ENCODE data around the gene NCOA3.
"Not testable (repeated sequence)": the region's sequence is repeated elsewhere in the genome, so short reads cannot be mapped to it uniquely, and the experiment has no call there.

NCOA3 gene

DNA sequence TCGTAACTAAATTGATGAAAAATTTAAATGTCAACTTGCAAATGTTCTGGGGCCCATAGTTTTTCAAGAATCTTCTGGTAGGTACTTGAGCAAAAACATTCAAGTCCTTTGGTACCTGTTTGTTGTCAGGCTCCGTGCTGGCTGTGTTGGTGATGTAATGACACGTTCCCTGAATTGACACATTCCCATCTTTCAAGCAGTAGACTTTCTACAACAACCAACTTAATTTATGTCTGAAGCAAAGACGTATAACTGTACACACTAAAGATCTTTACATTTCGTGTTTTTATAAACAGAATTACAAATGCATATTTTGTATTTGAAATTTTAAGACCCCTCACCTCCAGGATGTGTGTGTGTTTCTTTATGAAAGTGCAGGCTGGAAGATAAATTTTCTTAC lies 49.5 kb downstream of the NCOA3 start:
- in situ Hi-C loops (cut with MboI; ENCODE audit: low pct_unique_long_range_greater_than_20kb, low sequenced_read_pairs, unreplicated experiment): no loop called here

DNA sequence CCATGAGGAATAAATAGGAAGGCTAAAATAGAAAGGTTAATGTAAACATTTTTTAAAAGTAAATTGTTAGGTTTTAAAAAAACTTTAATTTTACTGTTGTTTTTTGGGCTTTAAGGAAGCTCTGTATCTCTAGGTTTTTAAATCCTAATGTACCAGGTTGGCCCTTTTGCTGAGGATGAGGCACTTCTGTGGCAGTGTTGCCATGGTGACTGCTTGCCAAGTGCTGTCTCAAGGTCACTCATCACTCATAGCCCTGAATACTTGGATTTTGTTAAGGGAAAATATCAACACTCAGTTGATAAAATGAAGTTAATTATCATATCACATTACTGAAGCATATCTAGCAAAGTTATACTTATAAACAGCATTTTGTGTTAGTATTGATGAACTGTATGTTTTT lies 50.2 kb downstream of the NCOA3 start:
- DNase-seq (ENCODE audit: low spot score): no peak
- TF ChIP-seq, protein P1, sequence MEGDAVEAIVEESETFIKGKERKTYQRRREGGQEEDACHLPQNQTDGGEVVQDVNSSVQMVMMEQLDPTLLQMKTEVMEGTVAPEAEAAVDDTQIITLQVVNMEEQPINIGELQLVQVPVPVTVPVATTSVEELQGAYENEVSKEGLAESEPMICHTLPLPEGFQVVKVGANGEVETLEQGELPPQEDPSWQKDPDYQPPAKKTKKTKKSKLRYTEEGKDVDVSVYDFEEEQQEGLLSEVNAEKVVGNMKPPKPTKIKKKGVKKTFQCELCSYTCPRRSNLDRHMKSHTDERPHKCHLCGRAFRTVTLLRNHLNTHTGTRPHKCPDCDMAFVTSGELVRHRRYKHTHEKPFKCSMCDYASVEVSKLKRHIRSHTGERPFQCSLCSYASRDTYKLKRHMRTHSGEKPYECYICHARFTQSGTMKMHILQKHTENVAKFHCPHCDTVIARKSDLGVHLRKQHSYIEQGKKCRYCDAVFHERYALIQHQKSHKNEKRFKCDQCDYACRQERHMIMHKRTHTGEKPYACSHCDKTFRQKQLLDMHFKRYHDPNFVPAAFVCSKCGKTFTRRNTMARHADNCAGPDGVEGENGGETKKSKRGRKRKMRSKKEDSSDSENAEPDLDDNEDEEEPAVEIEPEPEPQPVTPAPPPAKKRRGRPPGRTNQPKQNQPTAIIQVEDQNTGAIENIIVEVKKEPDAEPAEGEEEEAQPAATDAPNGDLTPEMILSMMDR (IDR thresholded peaks at IDR 0.05; ENCODE audit: extremely low read depth, insufficient read depth, missing control alignments): no peak
- in situ Hi-C loops (cut with MboI; ENCODE audit: low pct_unique_long_range_greater_than_20kb, low sequenced_read_pairs, unreplicated experiment): no loop called here

More for the DNA sequence above, 49.5 kb downstream of the NCOA3 start:
- TF ChIP-seq, protein P1 (IDR thresholded peaks at IDR 0.05; ENCODE audit: extremely low read depth, insufficient read depth, missing control alignments): no peak
- DNase-seq (ENCODE audit: low spot score): no peak

DNA sequence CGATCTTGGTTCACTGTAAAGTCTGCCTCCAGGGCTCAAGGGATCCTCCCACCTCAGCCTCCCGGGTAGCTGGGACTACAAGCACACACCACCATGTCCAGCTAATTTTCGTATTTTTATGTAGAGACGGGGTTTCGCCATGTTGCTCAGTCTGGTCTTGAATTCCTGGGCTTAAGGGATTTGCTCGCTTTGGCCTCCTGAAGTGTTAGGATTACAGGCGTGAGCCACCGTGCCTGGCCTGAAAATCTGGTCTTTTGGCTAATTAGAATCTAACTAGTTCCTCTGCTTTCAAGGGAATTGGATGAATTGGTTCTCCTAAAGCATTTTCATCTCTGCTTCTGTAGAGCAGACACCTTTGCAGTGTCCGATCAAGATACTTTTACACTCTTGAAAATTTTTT lies 51.3 kb downstream of the NCOA3 start:
- in situ Hi-C loops (cut with MboI; ENCODE audit: low pct_unique_long_range_greater_than_20kb, low sequenced_read_pairs, unreplicated experiment): no loop called here
- TF ChIP-seq, protein P1 (IDR thresholded peaks at IDR 0.05; ENCODE audit: extremely low read depth, insufficient read depth, missing control alignments): no peak
- no peak for DNase-seq (ENCODE audit: low spot score)

- DNase-seq (ENCODE audit: low spot score); in situ Hi-C loops (cut with MboI; ENCODE audit: low pct_unique_long_range_greater_than_20kb, low sequenced_read_pairs, unreplicated experiment): not testable (repeated sequence)
Measured at GRCh38 chr20:47553594-47554235, 52.0 kb downstream of the NCOA3 start.

DNA sequence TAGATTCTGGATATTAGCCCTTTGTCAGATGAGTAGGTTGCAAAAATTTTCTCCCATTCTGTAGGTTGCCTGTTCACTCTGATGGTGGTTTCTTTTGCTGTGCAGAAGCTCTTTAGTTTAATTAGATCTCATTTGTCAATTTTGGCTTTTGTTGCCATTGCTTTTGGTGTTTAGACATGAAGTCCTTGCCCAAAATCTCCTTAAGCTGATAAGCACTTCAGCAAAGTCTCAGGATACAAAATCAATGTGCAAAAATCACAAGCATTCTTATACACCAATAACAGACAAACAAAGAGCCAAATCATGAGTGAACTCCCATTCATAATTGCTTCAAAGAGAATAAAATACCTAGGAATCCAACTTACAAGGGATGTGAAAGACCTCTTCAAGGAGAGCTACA lies 52.6 kb downstream of the NCOA3 start:
- DNase-seq (ENCODE audit: low spot score); in situ Hi-C loops (cut with MboI; ENCODE audit: low pct_unique_long_range_greater_than_20kb, low sequenced_read_pairs, unreplicated experiment): not testable (repeated sequence)

- in situ Hi-C loops (cut with MboI; ENCODE audit: low pct_unique_long_range_greater_than_20kb, low sequenced_read_pairs, unreplicated experiment): no loop called here
- no peak for DNase-seq (ENCODE audit: low spot score)
- TF ChIP-seq, protein P1 (IDR thresholded peaks at IDR 0.05; ENCODE audit: extremely low read depth, insufficient read depth, missing control alignments): no peak
Measured at GRCh38 chr20:47557218-47557617, 55.5 kb downstream of the NCOA3 start.

- no peak for DNase-seq (ENCODE audit: low spot score)
- TF ChIP-seq, protein P1 (IDR thresholded peaks at IDR 0.05; ENCODE audit: extremely low read depth, insufficient read depth, missing control alignments): no peak
- in situ Hi-C loops (cut with MboI; ENCODE audit: low pct_unique_long_range_greater_than_20kb, low sequenced_read_pairs, unreplicated experiment): no loop called here
Measured at GRCh38 chr20:47557791-47558190, 56.1 kb downstream of the NCOA3 start.

Measured in GM13977 (cell line).